NCI-H774 (cell line): Measurements from ENCODE around the gene KCNJ3.

Source experiments
- DNase-seq: peaks from one replicate; lab custom pipeline; 2025; lab: John Stamatoyannopoulos, UW

Gene KCNJ3, protein sequence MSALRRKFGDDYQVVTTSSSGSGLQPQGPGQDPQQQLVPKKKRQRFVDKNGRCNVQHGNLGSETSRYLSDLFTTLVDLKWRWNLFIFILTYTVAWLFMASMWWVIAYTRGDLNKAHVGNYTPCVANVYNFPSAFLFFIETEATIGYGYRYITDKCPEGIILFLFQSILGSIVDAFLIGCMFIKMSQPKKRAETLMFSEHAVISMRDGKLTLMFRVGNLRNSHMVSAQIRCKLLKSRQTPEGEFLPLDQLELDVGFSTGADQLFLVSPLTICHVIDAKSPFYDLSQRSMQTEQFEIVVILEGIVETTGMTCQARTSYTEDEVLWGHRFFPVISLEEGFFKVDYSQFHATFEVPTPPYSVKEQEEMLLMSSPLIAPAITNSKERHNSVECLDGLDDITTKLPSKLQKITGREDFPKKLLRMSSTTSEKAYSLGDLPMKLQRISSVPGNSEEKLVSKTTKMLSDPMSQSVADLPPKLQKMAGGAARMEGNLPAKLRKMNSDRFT

DNA sequence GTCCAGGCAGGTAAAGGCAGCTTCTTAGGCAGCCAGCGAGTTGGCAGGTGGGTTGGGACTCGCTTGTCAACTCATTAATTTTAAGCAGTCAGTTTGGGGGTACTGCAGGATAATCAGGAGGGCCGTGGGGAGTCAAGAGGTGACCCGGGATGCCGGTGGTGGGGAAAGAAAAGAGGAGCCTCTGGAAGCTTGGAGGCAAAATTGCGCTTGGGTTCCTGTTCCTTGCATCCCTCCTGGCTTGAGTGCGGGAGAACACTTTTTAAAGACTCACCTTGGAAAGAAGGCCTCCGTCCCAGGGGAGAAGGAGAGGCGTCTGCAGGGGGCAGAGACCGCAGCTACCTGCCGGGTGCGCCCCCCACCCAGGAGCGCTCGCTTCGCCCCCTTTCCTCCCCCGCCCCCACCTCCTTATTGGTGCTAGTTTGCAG, at the start of gene KCNJ3:
Gene KCNJ3, plus strand, starts transcription at position 400 of the 425 bp plus-strand sequence. CDS start 81 bp downstream, outside the sequence.
- no peak for DNase-seq

DNA sequence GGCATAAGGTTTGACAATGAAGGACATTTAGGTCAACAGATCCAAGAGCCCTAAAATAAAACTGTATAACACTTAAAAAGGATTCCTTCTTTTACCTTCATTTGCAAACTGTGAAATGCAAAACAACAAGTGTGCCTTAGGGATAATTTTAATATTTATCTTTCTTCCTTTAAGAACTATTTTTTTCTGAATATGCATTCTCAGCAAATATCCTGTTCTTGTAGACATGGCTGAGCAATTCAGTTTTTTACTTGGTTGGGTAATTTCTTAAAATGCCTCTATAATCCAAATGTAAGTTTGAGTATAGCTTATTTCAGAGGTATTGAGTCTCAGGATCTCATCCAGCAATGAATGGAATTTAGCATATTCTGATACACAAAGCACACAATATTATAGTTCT, 43.0 kb upstream of the KCNJ3 start:
- no peak for DNase-seq

DNA sequence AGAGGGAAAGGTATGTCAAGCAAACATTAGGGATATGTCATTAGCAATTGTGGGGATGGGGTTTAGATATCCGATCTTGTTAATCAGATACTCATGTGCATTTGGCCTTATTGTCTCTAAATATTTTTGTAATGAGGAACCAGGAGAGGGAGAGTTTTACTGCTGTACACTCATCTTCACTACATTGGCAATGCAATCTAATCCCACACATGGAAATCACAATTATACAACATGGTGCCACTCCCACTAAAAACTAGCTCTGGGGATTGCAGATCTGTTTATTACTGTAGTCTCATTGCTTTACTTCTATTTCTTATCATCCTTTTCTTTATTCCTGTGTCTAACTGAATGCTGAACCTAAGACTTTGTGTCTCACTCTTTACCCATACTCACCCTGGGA, 39.6 kb upstream of the KCNJ3 start:
- no peak for DNase-seq

DNA sequence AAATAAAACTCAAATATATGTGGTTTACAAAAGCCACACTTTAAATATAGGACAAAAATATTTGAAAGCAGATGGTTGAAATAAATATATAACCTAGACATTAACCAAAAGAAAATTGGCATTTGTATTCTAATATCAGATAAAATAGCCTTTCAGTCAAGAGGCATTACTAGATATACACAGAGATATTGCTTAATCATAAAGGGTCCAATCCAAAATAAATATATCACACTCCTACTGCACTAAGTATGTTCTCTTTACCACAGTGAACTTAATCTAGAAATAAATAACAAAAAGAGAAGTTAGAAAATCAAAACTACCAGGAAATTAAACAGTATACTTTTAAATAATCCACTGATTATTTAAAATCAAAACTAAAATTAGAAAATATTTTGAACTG, 34.2 kb upstream of the KCNJ3 start:
- no peak for DNase-seq

DNA sequence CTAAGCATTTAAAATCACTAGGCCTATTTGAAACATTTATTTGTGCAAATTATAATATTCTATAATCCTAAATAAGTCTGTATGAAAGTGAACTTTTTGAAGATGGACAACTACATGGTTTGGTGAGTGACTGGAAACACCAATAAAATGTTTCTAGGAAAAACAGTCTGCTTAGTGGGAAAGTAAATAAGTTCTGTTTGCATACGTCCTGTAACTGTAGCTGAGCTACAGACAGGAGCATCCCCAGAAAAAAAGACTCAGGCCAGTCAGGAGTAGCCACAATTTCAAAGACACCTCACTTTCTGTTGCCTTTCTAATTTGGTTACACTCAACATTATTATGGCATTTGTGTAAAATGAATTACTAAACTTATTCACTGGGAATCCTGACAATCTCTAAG, 28.4 kb upstream of the KCNJ3 start:
- DNase-seq = no peak

DNA sequence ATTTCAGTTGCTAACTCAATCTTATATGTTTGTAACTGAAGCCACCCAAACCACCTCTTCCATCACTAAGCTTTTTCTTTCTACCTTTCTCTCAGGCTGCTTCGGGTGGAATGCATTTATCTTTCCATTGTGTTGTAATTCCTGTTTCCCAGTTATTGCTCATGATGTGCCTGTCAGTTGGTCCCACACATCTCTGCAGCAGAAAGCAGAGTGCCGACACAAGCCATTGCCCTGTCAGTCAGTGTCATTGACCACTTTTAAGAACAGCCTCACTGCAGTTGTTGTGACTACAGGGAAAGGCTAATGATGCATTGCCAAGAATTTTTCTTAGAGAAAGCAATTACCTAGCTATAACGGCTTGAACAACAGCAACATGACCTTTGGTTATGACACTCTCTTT, 24.8 kb upstream of the KCNJ3 start:
- no peak for DNase-seq

DNA sequence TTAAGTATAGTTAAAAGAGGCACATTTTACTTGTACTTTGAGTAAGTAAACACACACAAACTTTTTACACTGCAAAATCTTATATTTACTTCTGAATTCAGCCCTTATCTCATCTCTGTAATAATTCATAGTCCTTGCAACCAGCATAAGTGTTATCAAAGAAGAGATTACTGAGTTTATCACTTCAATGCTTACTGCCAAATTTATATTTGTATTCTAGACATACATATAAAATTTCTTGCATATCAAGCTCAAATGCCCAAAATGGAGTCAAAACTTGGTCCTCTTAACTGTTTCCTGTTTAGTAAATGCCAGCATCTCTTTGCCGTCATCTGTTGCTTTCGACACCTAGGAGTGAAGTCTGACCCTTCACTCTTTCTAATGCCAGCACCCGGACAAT, 21.1 kb upstream of the KCNJ3 start:
- no peak for DNase-seq

DNA sequence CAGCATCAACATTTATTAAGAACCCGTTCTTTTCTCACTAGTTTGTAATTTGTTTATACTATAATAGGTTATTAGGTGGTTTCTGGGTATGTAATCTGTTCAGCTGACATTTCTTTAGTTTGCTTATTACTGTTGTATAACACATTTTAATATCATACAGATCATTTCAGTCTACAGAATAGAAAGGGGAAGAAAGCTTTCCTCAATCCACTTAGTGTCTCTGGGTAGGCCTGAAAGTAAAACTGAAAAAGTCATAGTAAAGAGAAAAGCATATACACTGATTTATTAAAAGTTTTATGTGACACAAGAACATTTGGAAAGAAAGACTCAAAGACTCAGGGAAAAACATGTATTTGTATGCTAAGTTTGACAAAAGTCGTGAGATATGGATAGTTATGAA, 16.8 kb upstream of the KCNJ3 start:
- DNase-seq = no peak

DNA sequence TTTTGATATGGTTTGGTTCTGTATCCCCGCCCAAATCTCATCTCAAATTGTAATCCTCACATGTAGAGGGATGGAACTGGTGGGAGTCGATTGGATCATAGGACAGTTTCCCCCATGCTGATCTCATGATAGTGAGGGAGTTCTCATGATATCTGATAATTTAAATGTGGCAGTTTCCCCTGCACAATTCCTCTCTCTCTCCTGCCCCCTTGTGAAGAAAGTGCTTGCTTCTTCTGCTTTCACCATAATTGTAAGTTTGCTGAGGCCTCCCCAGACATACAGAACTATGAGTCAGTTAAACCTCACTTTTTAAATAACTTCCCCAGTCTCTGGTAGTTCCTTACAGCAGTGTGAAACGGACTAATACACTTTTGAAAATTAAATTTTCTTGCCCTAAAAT, 12.3 kb upstream of the KCNJ3 start:
- no peak for DNase-seq

DNA sequence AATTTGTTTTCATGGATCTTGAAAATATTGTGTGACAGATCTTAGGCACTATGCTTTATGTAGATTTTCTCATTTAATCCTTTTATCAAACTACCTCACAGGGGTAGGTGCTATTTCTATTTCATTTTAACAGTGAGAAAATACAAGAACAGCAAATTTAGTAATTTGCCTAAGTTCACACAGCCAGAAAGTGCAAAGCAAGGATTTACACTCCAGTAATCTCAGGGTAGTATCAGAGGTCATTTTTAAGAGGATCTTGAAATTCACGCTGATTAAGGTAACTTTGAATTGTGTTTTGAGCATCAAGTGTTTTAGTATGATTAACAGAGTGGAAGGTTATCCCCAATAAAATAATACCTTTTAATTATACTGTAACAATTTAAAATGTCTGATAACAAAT, 10.1 kb upstream of the KCNJ3 start:
- DNase-seq = no peak

DNA sequence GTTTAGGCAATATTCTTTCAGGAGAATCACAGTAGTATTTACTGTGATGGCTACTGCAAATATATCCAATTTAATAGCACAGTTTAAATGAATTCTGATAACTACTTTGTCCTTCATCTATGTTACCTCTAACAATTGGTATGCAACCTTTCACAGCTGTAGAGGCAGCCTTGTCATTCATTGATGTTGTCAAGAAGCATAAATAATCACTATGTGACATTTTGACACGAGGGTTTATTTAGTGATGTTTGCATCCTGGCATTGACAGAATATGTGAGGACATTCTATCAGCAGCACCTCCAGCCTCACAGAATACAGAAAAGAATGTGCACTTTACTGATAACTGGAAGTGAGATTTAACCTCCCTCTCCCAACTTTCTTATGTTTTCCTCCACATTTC, 9.3 kb upstream of the KCNJ3 start:
- no peak for DNase-seq

DNA sequence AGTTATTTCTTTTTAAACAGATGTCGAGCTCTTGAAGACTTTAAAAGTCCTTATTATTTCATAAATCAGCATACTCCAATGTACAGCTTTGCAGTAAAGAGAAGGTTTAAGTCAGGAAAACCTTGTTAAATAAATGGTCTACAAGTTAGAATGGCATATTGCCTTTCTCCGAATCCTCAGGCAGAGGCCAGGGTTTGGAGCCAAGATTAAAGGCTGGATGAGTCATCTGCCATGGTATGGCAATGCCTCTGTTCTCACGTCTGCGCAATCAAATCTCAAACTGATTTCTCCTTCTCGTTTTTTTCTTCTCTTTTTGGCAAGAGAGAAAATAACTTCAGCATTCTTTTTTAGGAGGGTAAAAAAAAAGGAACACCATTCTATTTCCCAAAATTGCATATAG, 5.6 kb upstream of the KCNJ3 start:
- no peak for DNase-seq

DNA sequence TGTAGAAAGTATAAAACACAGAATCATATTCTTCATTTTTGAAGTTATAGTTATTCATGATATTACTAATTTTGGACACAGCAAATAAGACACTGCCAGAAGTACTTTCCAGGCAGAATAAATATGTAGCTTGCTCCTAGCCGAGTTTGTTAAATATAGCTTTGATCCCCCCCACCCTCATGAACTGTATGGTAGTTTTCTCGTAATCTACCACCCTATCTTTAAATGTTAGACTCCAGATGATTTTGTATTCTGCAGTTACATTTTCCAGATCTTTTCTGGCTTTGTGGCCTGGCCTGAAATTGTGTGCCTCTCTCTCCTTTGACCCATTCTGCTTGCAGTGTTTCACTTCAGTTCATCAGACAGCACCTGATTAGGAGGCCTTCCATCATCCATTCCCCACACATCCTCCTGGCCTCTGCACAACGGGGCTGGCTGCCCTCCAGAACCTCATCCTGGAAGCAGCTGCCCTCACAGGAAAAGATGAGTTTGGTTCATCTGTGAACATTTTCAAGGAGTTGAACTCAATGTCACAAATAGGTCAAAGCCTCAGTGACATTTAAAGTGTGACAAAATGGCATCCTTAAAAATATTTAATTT, 4.7 kb upstream of the KCNJ3 start:
- no peak for DNase-seq

DNA sequence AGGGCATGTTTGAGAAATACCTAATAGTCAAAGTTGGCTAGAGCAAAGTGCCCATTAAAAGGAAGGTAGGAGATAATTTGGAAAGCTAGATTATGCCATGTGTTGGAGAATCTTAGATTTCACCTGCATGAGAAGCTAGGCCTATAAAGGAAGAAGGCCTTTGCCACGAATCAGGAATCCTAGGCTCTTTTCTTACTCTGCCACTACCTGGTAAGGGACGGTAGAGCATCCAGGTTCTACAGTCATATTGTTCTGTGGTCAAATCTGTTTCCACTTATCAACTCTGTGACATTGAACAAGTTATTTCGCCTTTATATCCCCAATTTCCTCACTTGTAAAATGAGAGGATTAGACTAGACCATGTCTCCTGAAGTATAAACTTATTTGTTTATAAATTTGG, 3.6 kb upstream of the KCNJ3 start:
- DNase-seq = no peak

DNA sequence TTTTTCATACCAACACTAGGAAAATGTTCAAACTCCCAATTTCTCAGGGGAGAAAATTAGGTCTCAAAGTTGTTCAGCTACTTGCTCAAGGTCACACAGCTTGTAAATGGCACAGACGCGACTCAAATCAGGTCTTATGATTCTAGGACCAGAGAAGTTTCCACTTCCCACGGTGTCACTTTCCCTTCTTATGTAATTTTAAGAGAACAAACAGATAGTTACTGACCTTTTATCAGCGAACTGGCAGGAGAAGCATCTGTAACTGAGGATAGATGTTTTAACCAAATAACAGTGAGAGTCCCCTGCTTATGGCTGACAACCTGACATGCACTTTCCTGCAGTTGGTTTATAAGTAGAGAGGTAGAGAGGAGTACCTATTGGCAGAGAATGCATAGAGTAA, 2.1 kb upstream of the KCNJ3 start:
- no peak for DNase-seq

DNA sequence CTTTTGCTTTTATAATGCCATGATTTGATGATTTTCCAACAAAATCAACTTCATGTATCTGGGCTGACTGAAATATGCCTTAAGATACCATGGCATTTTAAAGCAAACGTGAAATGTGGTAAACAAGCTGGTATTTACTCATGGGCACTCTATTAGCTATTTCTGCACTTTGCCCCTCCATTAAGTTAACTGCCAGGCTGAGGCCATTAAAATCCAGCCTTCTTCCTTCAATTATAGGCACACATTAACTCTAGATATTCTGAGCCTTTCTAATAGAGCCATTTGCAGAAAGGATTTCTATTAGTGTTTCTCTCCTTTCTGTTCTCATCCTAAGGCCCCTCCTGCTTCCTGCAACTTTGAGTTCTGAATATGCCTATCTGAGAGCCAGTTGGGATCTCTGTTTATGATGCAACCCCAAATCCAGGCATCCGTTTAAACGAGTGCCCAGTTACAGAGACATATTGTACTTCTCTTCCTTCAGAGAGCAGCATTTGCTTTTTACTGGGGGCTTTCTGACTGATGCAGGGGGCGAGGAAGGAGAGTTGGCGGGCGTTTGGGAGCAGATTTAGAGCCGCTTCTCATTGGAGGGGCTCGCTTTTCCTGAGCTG, 1.6 kb upstream of the KCNJ3 start:
- no peak for DNase-seq

DNA sequence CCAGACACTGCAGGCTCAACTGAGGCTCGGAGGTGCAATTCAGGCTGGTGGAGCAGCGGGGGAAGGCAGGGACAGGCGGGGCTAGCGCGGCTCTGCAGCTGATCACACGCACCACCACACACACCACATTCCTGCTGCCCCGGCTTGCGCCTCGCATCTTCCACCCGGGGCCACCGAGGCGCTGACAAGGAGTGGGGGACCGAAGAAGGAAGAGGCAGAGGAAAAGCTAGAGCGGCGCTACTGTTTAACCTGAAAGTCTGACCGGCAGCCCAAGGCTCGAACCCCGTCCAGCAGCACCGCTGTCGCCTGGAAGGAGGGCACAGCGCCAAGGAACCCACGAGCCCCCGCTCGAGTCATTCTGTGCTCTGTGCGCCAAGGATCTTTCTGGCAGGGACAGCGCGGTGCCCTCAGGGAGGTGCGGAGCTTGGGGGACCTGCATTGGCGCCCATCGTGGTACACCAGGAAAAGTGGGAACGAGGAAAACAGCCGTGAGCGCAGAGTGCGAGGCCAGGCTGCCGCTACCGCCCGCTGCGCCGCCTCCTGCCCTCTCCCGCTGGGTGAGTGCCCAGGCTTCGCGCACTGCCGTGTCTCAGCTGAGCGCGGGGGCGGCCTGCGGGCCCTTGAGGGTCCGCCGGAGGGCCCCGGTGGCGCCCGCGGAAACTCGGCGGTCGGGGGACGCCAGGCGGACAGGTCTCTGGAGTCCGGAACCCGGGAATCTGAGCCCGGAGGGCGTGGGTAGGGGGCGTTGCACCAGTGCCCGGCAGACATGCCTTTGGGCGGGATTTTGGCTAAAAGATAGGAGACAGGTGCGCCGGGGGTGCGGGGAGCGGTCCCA, 860 bp upstream of the KCNJ3 start:
- DNase-seq = peak; percentile 66

DNA sequence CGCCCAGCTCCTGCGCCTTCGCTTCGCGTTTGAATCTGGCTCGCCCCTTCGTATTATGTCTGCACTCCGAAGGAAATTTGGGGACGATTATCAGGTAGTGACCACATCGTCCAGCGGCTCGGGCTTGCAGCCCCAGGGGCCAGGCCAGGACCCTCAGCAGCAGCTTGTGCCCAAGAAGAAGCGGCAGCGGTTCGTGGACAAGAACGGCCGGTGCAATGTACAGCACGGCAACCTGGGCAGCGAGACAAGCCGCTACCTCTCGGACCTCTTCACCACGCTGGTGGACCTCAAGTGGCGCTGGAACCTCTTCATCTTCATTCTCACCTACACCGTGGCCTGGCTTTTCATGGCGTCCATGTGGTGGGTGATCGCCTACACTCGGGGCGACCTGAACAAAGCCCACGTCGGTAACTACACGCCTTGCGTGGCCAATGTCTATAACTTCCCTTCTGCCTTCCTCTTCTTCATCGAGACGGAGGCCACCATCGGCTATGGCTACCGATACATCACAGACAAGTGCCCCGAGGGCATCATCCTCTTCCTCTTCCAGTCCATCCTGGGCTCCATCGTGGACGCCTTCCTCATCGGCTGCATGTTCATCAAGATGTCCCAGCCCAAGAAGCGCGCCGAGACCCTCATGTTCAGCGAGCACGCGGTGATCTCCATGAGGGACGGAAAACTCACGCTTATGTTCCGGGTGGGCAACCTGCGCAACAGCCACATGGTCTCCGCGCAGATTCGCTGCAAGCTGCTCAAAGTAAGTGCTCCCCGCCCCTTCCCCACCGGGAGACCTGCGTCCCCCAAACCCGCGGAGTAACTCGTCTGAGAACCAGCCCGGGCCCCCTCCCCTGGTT, 453 bp downstream of the KCNJ3 start:
- DNase-seq = no peak

DNA sequence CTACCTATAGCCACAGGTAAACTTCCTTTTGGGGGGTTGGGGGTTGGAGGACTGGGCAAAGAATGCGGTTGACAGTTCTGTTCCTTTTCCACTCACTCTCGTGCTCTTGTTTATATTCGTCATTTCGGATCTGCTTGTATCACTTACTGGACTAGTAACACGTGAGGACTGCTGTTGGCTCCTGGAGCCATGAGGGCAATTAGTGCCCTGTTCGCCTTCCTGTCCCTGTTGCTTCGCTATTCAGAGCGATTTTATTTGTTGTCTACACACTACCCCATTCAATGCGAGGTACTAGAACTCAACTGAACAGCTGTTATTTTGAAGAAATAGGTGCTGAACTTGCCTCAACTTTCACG, 1.1 kb downstream of the KCNJ3 start:
- DNase-seq = no peak

DNA sequence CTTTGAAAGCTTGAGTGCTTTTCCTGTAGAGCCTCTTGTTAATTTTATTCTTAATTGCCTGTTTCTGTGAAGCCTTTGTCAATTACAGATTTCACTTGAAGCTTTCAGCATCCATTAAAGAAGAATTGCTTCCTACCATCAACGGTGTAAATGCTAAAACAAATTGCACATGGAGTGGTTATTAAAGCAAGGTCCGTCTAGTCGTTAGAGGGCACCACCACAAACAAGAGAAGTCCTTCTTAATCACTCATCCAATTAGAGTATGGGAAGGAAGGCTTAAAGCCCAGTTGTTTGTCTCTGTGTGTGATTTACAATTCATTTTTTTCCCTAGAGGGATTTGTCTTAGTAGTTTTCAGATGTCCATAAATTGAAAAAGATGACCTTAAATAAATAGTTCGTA, 1.6 kb downstream of the KCNJ3 start:
- DNase-seq = peak; percentile 12

DNA sequence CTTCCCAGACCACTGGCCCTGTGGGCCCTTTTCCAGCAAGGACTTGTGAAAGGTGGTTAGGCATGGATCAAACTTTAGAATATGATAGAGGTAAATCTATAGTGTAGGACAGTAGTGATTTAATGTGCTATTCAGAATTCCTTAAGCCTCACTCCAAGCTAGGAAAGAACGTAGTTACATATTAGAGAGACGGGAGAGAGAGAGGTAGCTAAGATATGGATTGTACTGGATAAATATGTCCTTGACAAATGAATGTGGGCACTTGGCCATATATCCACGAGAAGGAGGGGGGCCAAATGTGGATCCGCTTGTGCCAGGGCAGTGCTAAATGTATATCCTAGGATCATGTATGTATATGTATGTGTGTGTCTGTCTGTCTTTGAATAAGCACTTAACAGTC, 6.5 kb downstream of the KCNJ3 start:
- DNase-seq = no peak

DNA sequence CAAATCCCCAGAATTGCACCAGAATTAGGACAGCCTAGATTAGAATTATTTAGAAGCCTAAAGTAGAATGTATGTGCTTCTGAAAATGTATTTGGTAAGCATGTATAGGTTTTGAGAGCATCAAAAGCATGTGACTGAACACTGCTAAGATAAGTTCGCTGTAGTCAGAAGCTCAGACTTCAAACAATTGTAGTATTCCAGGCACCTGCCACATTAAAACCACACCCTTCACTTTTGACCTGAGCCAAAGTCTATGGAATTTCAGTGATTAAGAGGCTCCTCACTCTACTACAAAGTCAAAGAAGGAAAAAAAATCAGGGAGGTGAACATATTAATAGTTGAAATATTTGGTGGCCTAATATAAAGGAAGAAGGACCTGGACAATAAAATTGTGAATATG, 8.2 kb downstream of the KCNJ3 start:
- DNase-seq = no peak
